Tibial nerve (tissue), 4 donors: ENCODE measurements around the gene PPP4R1. TPM values are rescaled to one million over a fixed set of nuclear protein-coding genes. Genes with fewer than 3 reads are reported as not detected.

Experiments used
- DNase-seq, 2 donors: peaks; one replicate each; pipeline ENCODE4 v3.0.0-alpha.2; 2019; ENCODE audit warnings: low spot score in 2 of 2
- H3K27ac ChIP-seq, 4 donors: fragments of 200-600 bp; sonication (generic) in 3 of 4; one replicate each; pipeline ENCODE4 v1.5.1; 2017 to 2019; ENCODE audit warnings: mild to moderate bottlenecking in 1 of 4
- H3K27me3 ChIP-seq, 2 donors: fragments of 200-600 bp; sonication (generic) in 1 of 2; one replicate each; pipeline versions ENCODE4 v1.5.1 to v1.6.0; 2017 to 2019
- H3K36me3 ChIP-seq, 3 donors: fragments of 200-600 bp; sonication (generic); one replicate each; pipeline ENCODE4 v1.5.1; 2018 to 2019
- H3K4me1 ChIP-seq, 4 donors: fragments of 200-600 bp; sonication (generic) in 3 of 4; one replicate each; pipeline ENCODE4 v1.5.1; 2017 to 2019
- H3K4me3 ChIP-seq, 4 donors: fragments of 200-600 bp; sonication (generic) in 3 of 4; one replicate each; pipeline ENCODE4 v1.5.1; 2017 to 2019; ENCODE audit warnings: mild to moderate bottlenecking in 1 of 4, moderate library complexity in 1 of 4
- H3K9me3 ChIP-seq, 4 donors: fragments of 200-600 bp; sonication (generic) in 3 of 4; one replicate each; pipeline ENCODE4 v1.5.1; 2017 to 2019
- CTCF ChIP-seq, 5 experiments: fragments of 200-600 bp in 3 of 5; fragments of 450-650 bp in 2 of 5; sonication (generic) in 3 of 5; IDR thresholded peaks; one replicate each; pipeline ENCODE4 v1.5.1; 2016 to 2019; ENCODE audit warnings: antibody characterized with exemption in 5 of 5, mild to moderate bottlenecking in 3 of 5, moderate library complexity in 2 of 5
- EP300 ChIP-seq, 2 donors: sonication (generic); formaldehyde crosslinking; IDR thresholded peaks; one replicate each; pipeline ENCODE4 v1.6.1; 2017; ENCODE audit warnings: antibody characterized with exemption in 2 of 2, mild to moderate bottlenecking in 1 of 2
- POLR2A ChIP-seq, 2 donors: fragments of 450-650 bp; IDR thresholded peaks; one replicate each; pipeline ENCODE4 v1.6.1; 2017; ENCODE audit warnings: antibody characterized with exemption in 2 of 2, mild to moderate bottlenecking in 2 of 2, moderate library complexity in 2 of 2
- WGBS, 2 donors: methylation state at CpG; one replicate each; pipeline ENCODE4 v1.1.5; 2018; 5-methylcytosine and 5-hydroxymethylcytosine counted together
- total RNA-seq, 4 donors: library from RNA; depleted of rRNA; stranded (reverse); fragments of >200 nt; gene quantifications; one replicate each; pipeline ENCODE4 v1.1.0, GENCODE V29; 2016

PPP4R1 gene
- total RNA-seq, 4 donors from 2014 or later, result 97.7 to 124 (median 102) TPM

GRCh38 chr18:9536354-9537152 lies 77.8 kb downstream of the PPP4R1 start:
- WGBS, 2 donors, result 90% methylated on average over 20 to 21 of the region's 24 CpGs
- Histone ChIP-seq H3K36me3 (peaks cover 6 to 81% (median 18%) of the 10 kb centered on the region in 3 donors), H3K4me1 (peaks cover 0 to 9% (median 0%) of the 10 kb centered on the region in 4 donors), H3K27me3 (no peaks in the 10 kb centered on the region), H3K4me3 (no peak overlapping the region), H3K27ac (peak overlapping the region in 2 of 4 donors; percentile 49 to 71), H3K9me3 (no peaks in the 10 kb centered on the region)
- DNase-seq, result no peak
- TF ChIP-seq POLR2A (IDR thresholded peaks at IDR 0.05) (no peak), EP300 (IDR thresholded peaks at IDR 0.05) (no peak), CTCF (IDR thresholded peaks at IDR 0.05) (no peak)

DNA sequence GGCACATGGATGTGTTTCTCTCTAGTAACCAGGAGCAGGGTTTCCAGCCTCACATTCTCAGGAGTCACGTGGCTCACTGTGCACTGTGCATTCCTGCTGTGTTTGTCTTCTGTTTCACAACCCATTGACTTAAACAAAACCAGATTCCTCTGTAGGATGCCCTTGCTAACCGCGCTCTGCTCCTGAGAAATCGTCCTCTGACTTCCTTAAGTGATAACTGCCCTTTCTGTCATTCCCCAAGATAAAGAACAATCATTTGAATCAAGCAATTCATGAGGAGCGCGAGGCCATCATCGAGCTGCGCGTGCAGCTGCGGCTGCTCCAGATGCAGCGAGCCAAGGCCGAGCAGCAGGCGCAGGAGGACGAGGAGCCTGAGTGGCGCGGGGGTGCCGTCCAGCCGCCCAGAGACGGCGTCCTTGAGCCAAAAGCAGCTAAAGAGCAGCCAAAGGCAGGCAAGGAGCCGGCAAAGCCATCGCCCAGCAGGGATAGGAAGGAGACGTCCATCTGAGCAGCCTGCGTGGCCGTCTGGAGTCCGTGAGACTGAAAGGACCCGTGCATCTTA lies 78.8 kb downstream of the PPP4R1 start:
- H3K9me3 ChIP-seq, result no peaks in the 10 kb centered on the region
- no peaks in the 10 kb centered on the region for H3K27me3 ChIP-seq
- peak in 1 of 2 donors; percentile 20 for DNase-seq
- peak overlapping the region in 2 of 4 donors; percentile 49 to 71 for H3K27ac ChIP-seq
- H3K4me1 ChIP-seq, result peaks cover 0 to 9% (median 0%) of the 10 kb centered on the region in 4 donors
- WGBS, 2 donors, result 55 to 59% methylated on average over 27 of the region's 27 CpGs
- peak overlapping the region in 1 of 4 donors; percentile 20 for H3K4me3 ChIP-seq
- peaks cover 6 to 92% (median 18%) of the 10 kb centered on the region in 3 donors for H3K36me3 ChIP-seq
- TF ChIP-seq EP300 (IDR thresholded peaks at IDR 0.05) (peak in 1 of 2 donors; percentile 28), CTCF (IDR thresholded peaks at IDR 0.05) (no peak)

- H3K4me3 ChIP-seq, result no peak overlapping the region
- peaks cover 0 to 9% (median 0%) of the 10 kb centered on the region in 4 donors for H3K4me1 ChIP-seq
- TF ChIP-seq POLR2A (IDR thresholded peaks at IDR 0.05), result no peak
- no peak for TF ChIP-seq CTCF (IDR thresholded peaks at IDR 0.05)
- no peak for TF ChIP-seq EP300 (IDR thresholded peaks at IDR 0.05)
- H3K9me3 ChIP-seq, result no peaks in the 10 kb centered on the region
- H3K27ac ChIP-seq, result peak overlapping the region in 2 of 4 donors; percentile 49 to 71
- H3K27me3 ChIP-seq, result no peaks in the 10 kb centered on the region
- peaks cover 6 to 92% (median 18%) of the 10 kb centered on the region in 3 donors for H3K36me3 ChIP-seq
- WGBS, 2 donors, result 88% methylated on average over 11 of the region's 11 CpGs
- DNase-seq, result no peak
Observed at GRCh38 chr18:9534844-9535243, 79.5 kb downstream of the PPP4R1 start.

- H3K4me1 ChIP-seq, result peaks cover 0 to 9% (median 0%) of the 10 kb centered on the region in 4 donors
- H3K4me3 ChIP-seq, result no peak overlapping the region
- no peak overlapping the region for H3K27ac ChIP-seq
- no peaks in the 10 kb centered on the region for H3K9me3 ChIP-seq
- TF ChIP-seq EP300 (IDR thresholded peaks at IDR 0.05) (no peak), POLR2A (IDR thresholded peaks at IDR 0.05) (no peak), CTCF (IDR thresholded peaks at IDR 0.05) (no peak)
- no peak for DNase-seq
- H3K36me3 ChIP-seq, result peaks cover 4 to 91% (median 18%) of the 10 kb centered on the region in 3 donors
- WGBS, 2 donors, result 92% methylated on average over 7 of the region's 7 CpGs
- no peaks in the 10 kb centered on the region for H3K27me3 ChIP-seq
Observed at GRCh38 chr18:9531791-9532410, 82.5 kb downstream of the PPP4R1 start.
